Measurements from ENCODE around the gene ACTG1. TPM values are rescaled to one million over a fixed set of nuclear protein-coding genes. Genes with fewer than 3 reads are reported as not detected.

ACTG1 gene
- total and polyA plus RNA-seq, 2 of the 13 experiments (the other 11 are each of a cell fraction or from before 2014, with no cell fraction given): 973 to 1,138 TPM

GRCh38 chr17:81487487-81488275 is 24.9 kb downstream of the ACTG1 start (continued):
- TF ChIP-seq ZNF143 (CRISPR knock-in tag; IDR thresholded peaks at IDR 0.05): 0 out of 2 replicates have a peak, but pooled peaks have one; percentile 25
- no peak for TF ChIP-seq RARG (CRISPR knock-in tag; IDR thresholded peaks at IDR 0.05; ENCODE audit: low read depth)
- TF ChIP-seq THAP8 (CRISPR knock-in tag; IDR thresholded peaks at IDR 0.05; ENCODE audit: borderline replicate concordance): peak; percentile 90; the same call in 1 of the 2 replicates
- TF ChIP-seq ZNF572 (CRISPR knock-in tag; IDR thresholded peaks at IDR 0.05): no peak
- peak; percentile 97 for TF ChIP-seq ZNF770 (CRISPR knock-in tag; IDR thresholded peaks at IDR 0.05)
- no peak for TF ChIP-seq BCLAF1 (IDR thresholded peaks at IDR 0.05)
- no peak; the same call in 1 of the 2 replicates for TF ChIP-seq MED13 (CRISPR knock-in tag; IDR thresholded peaks at IDR 0.05)
- TF ChIP-seq ZNF253 (CRISPR knock-in tag; IDR thresholded peaks at IDR 0.05; ENCODE audit: borderline replicate concordance): peak; percentile 78
- peak; percentile 47; the same call in 1 of the 2 replicates for TF ChIP-seq BRF2 (CRISPR knock-in tag; IDR thresholded peaks at IDR 0.05)
- TF ChIP-seq ZNF788 (CRISPR knock-in tag; IDR thresholded peaks at IDR 0.05; ENCODE audit: borderline replicate concordance): 0 out of 2 replicates have a peak, but pooled peaks have one; percentile 20
- TF ChIP-seq DZIP1 (CRISPR knock-in tag; IDR thresholded peaks at IDR 0.05): peak; percentile 78
- no peak for TF ChIP-seq ZNF44 (CRISPR knock-in tag; IDR thresholded peaks at IDR 0.05)
- TF ChIP-seq PAX8 (CRISPR knock-in tag; IDR thresholded peaks at IDR 0.05; ENCODE audit: borderline replicate concordance): peak; percentile 61; the same call in 1 of the 2 replicates
- 0 out of 2 replicates have a peak, but pooled peaks have one; percentile 82 for TF ChIP-seq ZFAT (CRISPR knock-in tag; conservative IDR thresholded peaks at IDR 0.05)
- peak; percentile 85 for TF ChIP-seq MXD4 (CRISPR knock-in tag; IDR thresholded peaks at IDR 0.05)
- TF ChIP-seq ZSCAN12 (CRISPR knock-in tag; IDR thresholded peaks at IDR 0.05): no peak
- TF ChIP-seq ETV5 (CRISPR knock-in tag; IDR thresholded peaks at IDR 0.05; ENCODE audit: borderline replicate concordance): no peak
- TF ChIP-seq TFAP4 (IDR thresholded peaks at IDR 0.05; ENCODE audit: borderline replicate concordance, low read depth): no peak
